ENCODE results near the gene TAS1R2.

TAS1R2 gene

GRCh38 chr1:18805150-18805879 is 54.1 kb downstream of the TAS1R2 start:
- H3K4me3 ChIP-seq (ENCODE audit: low read depth in 1 of 2, low read length in 2 of 2) = no peak overlapping the region
- no peaks in the 10 kb centered on the region for H3K4me1 ChIP-seq (ENCODE audit: insufficient read depth, low read length)
- no peaks in the 10 kb centered on the region for H3K9me3 ChIP-seq (ENCODE audit: low read length)
- H3K36me3 ChIP-seq (ENCODE audit: insufficient read depth, low read length) = no peaks in the 10 kb centered on the region
- H3K27ac ChIP-seq (ENCODE audit: low read depth, low read length) = no peak overlapping the region
- peaks cover 0 to 11% of the 10 kb centered on the region in 2 donors for H3K27me3 ChIP-seq (ENCODE audit: control insufficient read depth in 1 of 2, insufficient read depth in 2 of 2, low read length in 2 of 2)
- H3K9ac ChIP-seq (ENCODE audit: low read length) = no peak overlapping the region

GRCh38 chr1:18803851-18804250 is 55.6 kb downstream of the TAS1R2 start:
- H3K36me3 ChIP-seq (ENCODE audit: insufficient read depth, low read length) = no peaks in the 10 kb centered on the region
- H3K27ac ChIP-seq (ENCODE audit: low read depth, low read length) = no peak overlapping the region
- H3K4me3 ChIP-seq (ENCODE audit: low read depth in 1 of 2, low read length in 2 of 2) = no peak overlapping the region
- H3K27me3 ChIP-seq (ENCODE audit: control insufficient read depth in 1 of 2, insufficient read depth in 2 of 2, low read length in 2 of 2) = peaks cover 0 to 11% of the 10 kb centered on the region in 2 donors
- no peak overlapping the region for H3K9ac ChIP-seq (ENCODE audit: low read length)
- H3K9me3 ChIP-seq (ENCODE audit: low read length) = no peaks in the 10 kb centered on the region
- H3K4me1 ChIP-seq (ENCODE audit: insufficient read depth, low read length) = no peaks in the 10 kb centered on the region

GRCh38 chr1:18803151-18803791 is 56.2 kb downstream of the TAS1R2 start:
- Histone ChIP-seq H3K36me3 (ENCODE audit: insufficient read depth, low read length) (no peaks in the 10 kb centered on the region), H3K9ac (ENCODE audit: low read length) (no peak overlapping the region), H3K4me1 (ENCODE audit: insufficient read depth, low read length) (no peaks in the 10 kb centered on the region), H3K27me3 (ENCODE audit: control insufficient read depth in 1 of 2, insufficient read depth in 2 of 2, low read length in 2 of 2) (peaks cover 0 to 9% of the 10 kb centered on the region in 2 donors), H3K9me3 (ENCODE audit: low read length) (no peaks in the 10 kb centered on the region), H3K4me3 (ENCODE audit: low read depth in 1 of 2, low read length in 2 of 2) (no peak overlapping the region), H3K27ac (ENCODE audit: low read depth, low read length) (no peak overlapping the region)

DNA sequence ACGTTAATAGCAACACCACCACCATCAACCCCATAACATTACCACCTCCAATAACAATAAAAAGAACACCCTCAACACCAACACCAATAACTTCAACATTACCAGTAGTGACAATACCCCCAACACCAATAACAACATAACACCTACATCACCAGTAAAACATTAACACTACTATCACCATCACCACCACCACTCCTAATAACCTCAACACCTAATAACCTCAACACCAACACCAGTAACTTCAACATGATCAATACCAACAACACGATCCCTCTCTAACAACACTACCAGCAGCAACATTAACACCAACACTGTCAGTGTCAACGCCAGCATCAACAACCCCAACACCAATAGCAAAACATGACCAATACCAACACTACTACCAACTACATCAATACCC is 57.2 kb downstream of the TAS1R2 start:
- Histone ChIP-seq H3K4me3 (ENCODE audit: low read depth in 1 of 2, low read length in 2 of 2) (no peak overlapping the region), H3K27me3 (ENCODE audit: control insufficient read depth in 1 of 2, insufficient read depth in 2 of 2, low read length in 2 of 2) (no peaks in the 10 kb centered on the region), H3K36me3 (ENCODE audit: insufficient read depth, low read length) (no peaks in the 10 kb centered on the region), H3K4me1 (ENCODE audit: insufficient read depth, low read length) (no peaks in the 10 kb centered on the region), H3K9ac (ENCODE audit: low read length) (no peak overlapping the region), H3K27ac (ENCODE audit: low read depth, low read length) (no peak overlapping the region), H3K9me3 (ENCODE audit: low read length) (no peaks in the 10 kb centered on the region)

GRCh38 chr1:18800258-18800657 is 59.2 kb downstream of the TAS1R2 start:
- no peaks in the 10 kb centered on the region for H3K36me3 ChIP-seq (ENCODE audit: insufficient read depth, low read length)
- no peak overlapping the region for H3K27ac ChIP-seq (ENCODE audit: low read depth, low read length)

DNA sequence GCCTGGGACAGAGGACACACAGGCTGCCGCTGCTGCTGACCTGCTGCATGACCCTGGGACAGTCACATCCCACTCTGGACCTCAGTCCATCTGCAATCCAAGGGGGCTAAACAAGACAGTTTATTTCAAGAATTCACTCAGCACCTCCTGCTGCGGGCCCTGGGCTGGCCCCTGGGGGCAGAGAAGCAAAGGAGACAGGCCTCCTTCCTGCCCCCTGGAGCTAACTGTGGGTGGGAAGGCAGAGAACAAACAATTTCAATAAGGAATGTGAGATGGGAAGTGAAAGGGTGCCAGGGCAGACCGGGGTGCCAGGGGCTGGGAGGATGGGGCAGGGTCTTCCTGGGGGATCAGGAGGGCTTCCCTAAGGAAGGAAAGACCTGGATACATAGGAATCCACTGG is 60.0 kb downstream of the TAS1R2 start:
- Histone ChIP-seq H3K9me3 (ENCODE audit: low read length) (no peaks in the 10 kb centered on the region), H3K4me1 (ENCODE audit: insufficient read depth, low read length) (no peaks in the 10 kb centered on the region), H3K4me3 (ENCODE audit: low read depth in 1 of 2, low read length in 2 of 2) (no peak overlapping the region), H3K9ac (ENCODE audit: low read length) (no peak overlapping the region), H3K27me3 (ENCODE audit: control insufficient read depth in 1 of 2, insufficient read depth in 2 of 2, low read length in 2 of 2) (peaks cover 0 to 4% of the 10 kb centered on the region in 2 donors), H3K27ac (ENCODE audit: low read depth, low read length) (no peak overlapping the region), H3K36me3 (ENCODE audit: insufficient read depth, low read length) (no peaks in the 10 kb centered on the region)

More at GRCh38 chr1:18800258-18800657, 59.2 kb downstream of the TAS1R2 start:
- H3K4me1 ChIP-seq (ENCODE audit: insufficient read depth, low read length) = no peaks in the 10 kb centered on the region
- no peak overlapping the region for H3K9ac ChIP-seq (ENCODE audit: low read length)
- H3K27me3 ChIP-seq (ENCODE audit: control insufficient read depth in 1 of 2, insufficient read depth in 2 of 2, low read length in 2 of 2) = peaks cover 0 to 4% of the 10 kb centered on the region in 2 donors
- H3K9me3 ChIP-seq (ENCODE audit: low read length) = no peaks in the 10 kb centered on the region
- H3K4me3 ChIP-seq (ENCODE audit: low read depth in 1 of 2, low read length in 2 of 2) = no peak overlapping the region

DNA sequence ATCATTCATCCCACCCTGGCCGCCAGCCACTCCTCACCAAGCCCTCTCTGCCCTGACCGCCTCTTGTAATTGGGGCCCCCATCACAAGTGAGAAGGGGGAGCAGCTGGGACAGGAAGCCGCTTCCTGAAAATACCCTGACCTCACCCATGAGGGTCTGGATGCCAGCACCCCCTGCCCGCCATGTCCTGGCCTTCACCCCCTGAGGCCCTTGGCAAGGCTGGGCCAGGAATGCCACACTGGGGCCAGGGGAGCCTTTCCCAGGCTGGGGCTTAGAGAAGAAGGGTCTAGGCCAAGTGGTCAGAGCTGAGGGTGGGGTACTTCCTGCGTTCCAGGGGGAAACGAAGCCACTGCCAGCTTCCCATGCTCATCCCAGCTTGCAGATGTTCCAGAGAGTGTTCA is 60.5 kb downstream of the TAS1R2 start:
- H3K36me3 ChIP-seq (ENCODE audit: insufficient read depth, low read length) = no peaks in the 10 kb centered on the region
- H3K9ac ChIP-seq (ENCODE audit: low read length) = no peak overlapping the region
- no peak overlapping the region for H3K4me3 ChIP-seq (ENCODE audit: low read depth in 1 of 2, low read length in 2 of 2)
- no peaks in the 10 kb centered on the region for H3K9me3 ChIP-seq (ENCODE audit: low read length)
- peaks cover 0 to 4% of the 10 kb centered on the region in 2 donors for H3K27me3 ChIP-seq (ENCODE audit: control insufficient read depth in 1 of 2, insufficient read depth in 2 of 2, low read length in 2 of 2)
- no peaks in the 10 kb centered on the region for H3K4me1 ChIP-seq (ENCODE audit: insufficient read depth, low read length)
- no peak overlapping the region for H3K27ac ChIP-seq (ENCODE audit: low read depth, low read length)

DNA sequence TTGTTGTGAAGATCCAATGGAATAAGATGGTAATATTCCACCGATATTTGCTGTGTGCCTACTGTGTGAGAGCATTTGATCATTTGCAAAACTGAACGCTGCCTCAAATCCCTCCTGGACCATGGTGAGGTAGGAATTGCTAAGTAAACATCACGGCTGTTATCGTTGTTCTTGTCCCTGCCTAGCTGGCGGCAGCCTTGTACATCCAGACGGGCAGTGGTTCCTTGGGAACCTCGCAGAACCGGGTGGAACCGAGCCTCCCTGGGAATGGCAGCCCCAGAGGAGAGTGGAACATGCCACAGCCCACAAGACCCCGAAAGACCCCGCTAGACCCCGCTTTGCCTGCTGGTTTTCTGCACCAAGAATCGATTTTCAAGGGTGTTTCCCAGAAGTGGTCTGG is 60.9 kb downstream of the TAS1R2 start:
- no peak overlapping the region for H3K27ac ChIP-seq (ENCODE audit: low read depth, low read length)

DNA sequence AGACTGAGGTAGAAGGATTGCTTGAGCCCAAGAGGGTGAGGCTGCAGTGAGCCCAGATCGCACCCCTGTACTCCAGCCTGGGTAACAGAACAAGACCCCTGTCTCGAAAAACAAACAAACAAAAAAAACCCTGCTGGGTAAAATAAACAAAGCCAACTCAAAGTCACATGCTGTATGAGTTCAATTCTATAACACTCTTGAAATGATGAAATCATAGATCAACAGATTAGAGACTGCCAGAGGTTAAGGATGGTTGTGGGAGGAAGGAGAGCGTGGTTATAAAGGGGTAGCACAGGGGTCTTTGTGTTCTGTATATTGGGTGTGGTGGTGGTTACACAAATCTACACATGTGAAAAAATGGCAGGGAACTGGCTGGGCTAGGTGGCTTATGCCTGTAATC is 62.5 kb downstream of the TAS1R2 start:
- Histone ChIP-seq H3K9me3 (ENCODE audit: low read length) (peaks cover 7% of the 10 kb centered on the region), H3K27me3 (ENCODE audit: control insufficient read depth in 1 of 2, insufficient read depth in 2 of 2, low read length in 2 of 2) (peaks cover 0 to 10% of the 10 kb centered on the region in 2 donors), H3K9ac (ENCODE audit: low read length) (no peak overlapping the region), H3K4me1 (ENCODE audit: insufficient read depth, low read length) (no peaks in the 10 kb centered on the region), H3K4me3 (ENCODE audit: low read depth in 1 of 2, low read length in 2 of 2) (no peak overlapping the region), H3K36me3 (ENCODE audit: insufficient read depth, low read length) (no peaks in the 10 kb centered on the region), H3K27ac (ENCODE audit: low read depth, low read length) (no peak overlapping the region)

More for the DNA sequence above, 60.9 kb downstream of the TAS1R2 start:
- Histone ChIP-seq H3K4me3 (ENCODE audit: low read depth in 1 of 2, low read length in 2 of 2) (no peak overlapping the region), H3K9ac (ENCODE audit: low read length) (no peak overlapping the region), H3K9me3 (ENCODE audit: low read length) (no peaks in the 10 kb centered on the region), H3K36me3 (ENCODE audit: insufficient read depth, low read length) (no peaks in the 10 kb centered on the region), H3K4me1 (ENCODE audit: insufficient read depth, low read length) (no peaks in the 10 kb centered on the region), H3K27me3 (ENCODE audit: control insufficient read depth in 1 of 2, insufficient read depth in 2 of 2, low read length in 2 of 2) (peaks cover 0 to 4% of the 10 kb centered on the region in 2 donors)

DNA sequence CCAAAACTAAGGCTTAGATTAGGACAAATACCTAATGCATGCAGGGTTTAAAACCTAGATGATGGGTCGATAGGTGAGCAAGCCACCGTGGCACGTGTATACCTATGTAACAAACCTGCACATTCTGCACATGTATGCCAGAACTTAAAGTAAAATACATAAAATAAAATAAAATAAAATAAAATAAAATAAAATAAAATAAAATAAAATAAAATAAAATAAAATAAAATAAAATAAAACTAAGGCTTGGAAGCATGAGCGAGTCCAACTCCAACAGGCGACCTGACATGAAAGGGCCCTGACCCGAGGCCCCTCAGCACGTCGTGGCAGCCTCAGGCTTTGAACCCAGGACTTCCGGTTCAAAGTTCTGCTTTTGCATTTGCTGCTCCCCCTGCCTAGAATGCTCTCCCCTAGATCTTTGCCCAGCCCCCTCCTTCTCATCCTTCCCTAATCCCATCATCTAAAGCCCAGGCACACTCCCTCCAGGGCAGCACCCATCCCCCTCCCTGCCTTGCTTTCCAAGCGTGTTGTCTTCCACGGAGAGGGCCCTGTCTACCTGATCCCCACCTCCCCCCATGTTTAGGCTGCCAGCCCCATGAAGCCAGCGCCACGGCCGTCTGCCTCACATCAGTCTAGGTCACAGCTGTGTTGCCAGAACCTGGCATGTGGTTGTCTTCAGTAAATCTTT is 64.3 kb downstream of the TAS1R2 start:
- Histone ChIP-seq H3K9me3 (ENCODE audit: low read length) (peaks cover 7% of the 10 kb centered on the region), H3K27ac (ENCODE audit: low read depth, low read length) (no peak overlapping the region), H3K36me3 (ENCODE audit: insufficient read depth, low read length) (no peaks in the 10 kb centered on the region), H3K9ac (ENCODE audit: low read length) (no peak overlapping the region), H3K27me3 (ENCODE audit: control insufficient read depth in 1 of 2, insufficient read depth in 2 of 2, low read length in 2 of 2) (peaks cover 0 to 10% of the 10 kb centered on the region in 2 donors), H3K4me3 (ENCODE audit: low read depth in 1 of 2, low read length in 2 of 2) (no peak overlapping the region), H3K4me1 (ENCODE audit: insufficient read depth, low read length) (no peaks in the 10 kb centered on the region)

GRCh38 chr1:18794561-18794960 is 64.9 kb downstream of the TAS1R2 start:
- no peak overlapping the region for H3K9ac ChIP-seq (ENCODE audit: low read length)
- H3K36me3 ChIP-seq (ENCODE audit: insufficient read depth, low read length) = no peaks in the 10 kb centered on the region
- H3K4me1 ChIP-seq (ENCODE audit: insufficient read depth, low read length) = no peaks in the 10 kb centered on the region
- no peak overlapping the region for H3K27ac ChIP-seq (ENCODE audit: low read depth, low read length)
- H3K27me3 ChIP-seq (ENCODE audit: control insufficient read depth in 1 of 2, insufficient read depth in 2 of 2, low read length in 2 of 2) = peaks cover 0 to 10% of the 10 kb centered on the region in 2 donors
- H3K4me3 ChIP-seq (ENCODE audit: low read depth in 1 of 2, low read length in 2 of 2) = no peak overlapping the region
- H3K9me3 ChIP-seq (ENCODE audit: low read length) = peaks cover 7% of the 10 kb centered on the region
